Activated B cell treated with CpG ODN at 0.5 μM for 24 hours (primary cell): Measurements from ENCODE around the gene MVB12B. TPM values are rescaled to one million over a fixed set of nuclear protein-coding genes. Genes with fewer than 3 reads are reported as not detected.
A peak's percentile ranks its signal among the peaks of the same experiment; 100 is the strongest.

Experiments used
- ATAC-seq: fragments of 200-7000 bp; cut with Tn5 transposase; one replicate; pipeline ENCODE4 v1.10.0; 2021; ENCODE audit warnings: low read depth, mild to moderate bottlenecking, moderate library complexity
- CTCF ChIA-PET: fragments of 350-600 bp; sonication (Branson Sonifier 250); formaldehyde crosslinking; loops from one replicate; lab custom pipeline; 2021; ENCODE audit warnings: antibody characterized with exemption; lab: Charles Lee
- POLR2A ChIA-PET: fragments of 350-600 bp; sonication (Branson Sonifier 250); formaldehyde crosslinking; loops from one replicate; lab custom pipeline; 2021; ENCODE audit warnings: antibody characterized with exemption; lab: Charles Lee
- DNase-seq: peaks from one replicate; pipeline ENCODE4 v3.0.0; 2022
- H3K27ac Mint-ChIP-seq: one replicate; pipeline ENCODE4 v1.8.0; 2020; ENCODE audit warnings: mixed read lengths
- H3K27me3 Mint-ChIP-seq: one replicate; pipeline ENCODE4 v1.8.0; 2021; ENCODE audit warnings: mixed read lengths
- H3K36me3 Mint-ChIP-seq: one replicate; pipeline ENCODE4 v1.8.0; 2021; ENCODE audit warnings: low read depth, mixed read lengths
- H3K4me1 Mint-ChIP-seq: one replicate; pipeline ENCODE4 v1.8.0; 2021; ENCODE audit warnings: mixed read lengths
- H3K4me3 Mint-ChIP-seq: one replicate; pipeline ENCODE4 v1.8.0; 2020; ENCODE audit warnings: mild to moderate bottlenecking, mixed read lengths
- H3K9me3 Mint-ChIP-seq: one replicate; pipeline ENCODE4 v1.8.0; 2020; ENCODE audit warnings: mixed read lengths
- CTCF ChIP-seq: fragments of 200-600 bp; IDR thresholded peaks from one replicate; pipeline ENCODE4 v1.8.0; 2022; ENCODE audit warnings: antibody characterized with exemption, mild to moderate bottlenecking
- intact Hi-C: fragments of 100-400 bp; cut with micrococcal nuclease; formaldehyde crosslinking; loops from one replicate; pipeline ENCODE4 v1.15.1; 2024
- total RNA-seq: library from RNA; stranded (reverse); gene quantifications from 2 replicates; pipeline ENCODE4 v1.2.3, GENCODE V29; 2022

The MVB12B gene
- total RNA-seq, 1 donor from 2014 or later = 2.5 TPM

- no peak for TF ChIP-seq CTCF
- H3K4me3 Mint-ChIP-seq = peak overlapping the region; percentile 35
- H3K36me3 Mint-ChIP-seq = no peaks in the 10 kb centered on the region
- peak overlapping the region; percentile 67 for H3K27ac Mint-ChIP-seq
- ChIA-PET POLR2A (interaction anchor here (0.7 to 2.2 kb wide), 3 partner anchors 73 to 989 kb away, joined by 3 to 12 read pairs (median 4); no protein-coding TSS in a partner anchor), CTCF (interaction anchor here (0.8 to 5.0 kb wide), 9 partner anchors 60 to 989 kb away, joined by 3 to 48 read pairs (median 5); partner anchors contain the start of gene MVB12B)
- intact Hi-C loops = loop anchor here (1.0 to 10.0 kb wide), 5 partner anchors 74 to 989 kb away; no protein-coding TSS in a partner anchor
- H3K27me3 Mint-ChIP-seq = peaks cover 5% of the 10 kb centered on the region
- DNase-seq (peak; percentile 31), ATAC-seq (peak; percentile 94)
- peaks cover 23% of the 10 kb centered on the region for H3K4me1 Mint-ChIP-seq
- H3K9me3 Mint-ChIP-seq = no peaks in the 10 kb centered on the region
These were observed 70.4 kb downstream of the MVB12B start for GRCh38 chr9:126397056-126397455.

- ChIA-PET CTCF (interaction anchor here (0.6 to 5.0 kb wide), 32 partner anchors 9 to 991 kb away, joined by 3 to 51 read pairs (median 4); no protein-coding TSS in a partner anchor), POLR2A (interaction anchor here (2.2 kb wide), 1 partner anchor 73 kb away, joined by 12 read pairs; no protein-coding TSS in a partner anchor)
- Mint-ChIP-seq H3K27me3 (peaks cover 5% of the 10 kb centered on the region), H3K9me3 (no peaks in the 10 kb centered on the region), H3K27ac (peak overlapping the region; percentile 7), H3K4me1 (peaks cover 28% of the 10 kb centered on the region), H3K4me3 (no peak overlapping the region), H3K36me3 (no peaks in the 10 kb centered on the region)
- TF ChIP-seq CTCF = peak; percentile 66
- DNase-seq (peak; percentile 75), ATAC-seq (peak; percentile 33)
- intact Hi-C loops = loop anchor here (1.0 to 10.0 kb wide), 4 partner anchors 81 to 841 kb away; no protein-coding TSS in a partner anchor
These were observed 71.9 kb downstream of the MVB12B start for GRCh38 chr9:126398403-126399058.

GRCh38 chr9:126399251-126399650 lies 72.6 kb downstream of the MVB12B start:
- ChIA-PET POLR2A (no interaction called here), CTCF (interaction anchor here (0.9 to 5.0 kb wide), 16 partner anchors 12 to 991 kb away, joined by 3 to 51 read pairs (median 6); no protein-coding TSS in a partner anchor)
- no peaks in the 10 kb centered on the region for H3K36me3 Mint-ChIP-seq
- intact Hi-C loops = loop anchor here (5.0 to 10.0 kb wide), 2 partner anchors 254 to 842 kb away; no protein-coding TSS in a partner anchor
- DNase-seq (no peak), ATAC-seq (no peak)
- no peak overlapping the region for H3K4me3 Mint-ChIP-seq
- H3K27ac Mint-ChIP-seq = no peak overlapping the region
- TF ChIP-seq CTCF = no peak
- peaks cover 28% of the 10 kb centered on the region for H3K4me1 Mint-ChIP-seq
- no peaks in the 10 kb centered on the region for H3K9me3 Mint-ChIP-seq
- H3K27me3 Mint-ChIP-seq = peaks cover 5% of the 10 kb centered on the region

GRCh38 chr9:126399789-126400188 lies 73.2 kb downstream of the MVB12B start:
- no peaks in the 10 kb centered on the region for H3K9me3 Mint-ChIP-seq
- intact Hi-C loops = loop anchor here (5.0 to 10.0 kb wide), 2 partner anchors 255 to 842 kb away; no protein-coding TSS in a partner anchor
- H3K36me3 Mint-ChIP-seq = no peaks in the 10 kb centered on the region
- H3K4me3 Mint-ChIP-seq = no peak overlapping the region
- no peak for TF ChIP-seq CTCF
- no peak overlapping the region for H3K27ac Mint-ChIP-seq
- ChIA-PET POLR2A (interaction anchor here (0.6 kb wide), 1 partner anchor 768 kb away, joined by 3 read pairs; no protein-coding TSS in a partner anchor), CTCF (interaction anchor here (1.3 to 5.0 kb wide), 7 partner anchors 11 to 97 kb away, joined by 4 to 51 read pairs (median 8); no protein-coding TSS in a partner anchor)
- peaks cover 5% of the 10 kb centered on the region for H3K27me3 Mint-ChIP-seq
- ATAC-seq (no peak), DNase-seq (no peak)
- peaks cover 28% of the 10 kb centered on the region for H3K4me1 Mint-ChIP-seq

GRCh38 chr9:126400571-126400970 lies 73.9 kb downstream of the MVB12B start:
- ATAC-seq (no peak), DNase-seq (no peak)
- TF ChIP-seq CTCF = no peak
- ChIA-PET CTCF (interaction anchor here (3.2 to 5.0 kb wide), 2 partner anchors 90 to 98 kb away, joined by 48 to 51 read pairs; no protein-coding TSS in a partner anchor), POLR2A (interaction anchor here (0.6 to 1.1 kb wide), 2 partner anchors 71 to 769 kb away, joined by 3 read pairs; no protein-coding TSS in a partner anchor)
- Mint-ChIP-seq H3K27me3 (peaks cover 5% of the 10 kb centered on the region), H3K4me1 (peaks cover 28% of the 10 kb centered on the region), H3K4me3 (no peak overlapping the region), H3K9me3 (no peaks in the 10 kb centered on the region), H3K36me3 (no peaks in the 10 kb centered on the region), H3K27ac (no peak overlapping the region)
- intact Hi-C loops = no loop called here
